Stimulated activated CD8-positive, alpha-beta memory T cell treated with anti-CD3 and anti-CD28 coated beads, Interleukin-12 subunit alpha, Interleukin-12 subunit beta, amount 100 ng/mL, for 1 hour (primary cell): ENCODE data around the gene PARS2.

Experiments used
- DNase-seq: peaks from one replicate; pipeline ENCODE4 v3.0.0-alpha.2; 2020; ENCODE audit warnings: low read depth

The PARS2 gene

GRCh38 chr1:54774820-54775498 lies 10.6 kb upstream of the PARS2 start:
- DNase-seq: no peak

GRCh38 chr1:54772951-54773350 lies 8.6 kb upstream of the PARS2 start:
- no peak for DNase-seq

- no peak for DNase-seq
Observed at GRCh38 chr1:54768093-54768492, 3.8 kb upstream of the PARS2 start.

- DNase-seq: no peak
Observed at GRCh38 chr1:54767526-54767925, 3.2 kb upstream of the PARS2 start.

GRCh38 chr1:54766726-54767125 lies 2.4 kb upstream of the PARS2 start:
- no peak for DNase-seq

GRCh38 chr1:54764922-54765561 lies 719 bp upstream of the PARS2 start:
- no peak for DNase-seq

GRCh38 chr1:54763816-54764132 lies 549 bp downstream of the PARS2 start:
- DNase-seq: no peak

- DNase-seq: no peak
Observed at GRCh38 chr1:54758678-54759348, 5.5 kb downstream of the PARS2 start.

GRCh38 chr1:54757833-54758232 lies 6.5 kb downstream of the PARS2 start:
- DNase-seq: no peak

GRCh38 chr1:54754486-54755285 lies 9.6 kb downstream of the PARS2 start:
- no peak for DNase-seq

GRCh38 chr1:54754045-54754444 lies 10.3 kb downstream of the PARS2 start:
- DNase-seq: no peak

GRCh38 chr1:54751426-54751825 lies 12.9 kb downstream of the PARS2 start:
- no peak for DNase-seq

GRCh38 chr1:54750596-54750995 lies 13.7 kb downstream of the PARS2 start:
- no peak for DNase-seq

- DNase-seq: no peak
Observed at GRCh38 chr1:54748094-54748835, 16.1 kb downstream of the PARS2 start.

GRCh38 chr1:54745864-54746263 lies 18.5 kb downstream of the PARS2 start:
- DNase-seq: no peak

- no peak for DNase-seq
Observed at GRCh38 chr1:54745274-54745673, 19.0 kb downstream of the PARS2 start.

GRCh38 chr1:54744696-54745095 lies 19.6 kb downstream of the PARS2 start:
- no peak for DNase-seq

GRCh38 chr1:54743416-54744226 lies 20.7 kb downstream of the PARS2 start:
- DNase-seq: no peak

- no peak for DNase-seq
Observed at GRCh38 chr1:54742282-54742681, 22.0 kb downstream of the PARS2 start.

GRCh38 chr1:54741531-54741930 lies 22.8 kb downstream of the PARS2 start:
- no peak for DNase-seq

- no peak for DNase-seq
Observed at GRCh38 chr1:54738244-54738643, 26.1 kb downstream of the PARS2 start.
